VCaP (cell line): Measurements from ENCODE around the gene TRIM62.

Experiments
- H3K27ac ChIP-seq: fragments of 450-650 bp; 2 replicates; pipeline ENCODE4 v1.5.1; 2017
- CTCF ChIP-seq: fragments of 450-650 bp; conservative IDR thresholded peaks from 2 replicates; pipeline ENCODE4 v1.5.1; 2017; ENCODE audit warnings: mild to moderate bottlenecking, moderate library complexity

TRIM62 gene

DNA sequence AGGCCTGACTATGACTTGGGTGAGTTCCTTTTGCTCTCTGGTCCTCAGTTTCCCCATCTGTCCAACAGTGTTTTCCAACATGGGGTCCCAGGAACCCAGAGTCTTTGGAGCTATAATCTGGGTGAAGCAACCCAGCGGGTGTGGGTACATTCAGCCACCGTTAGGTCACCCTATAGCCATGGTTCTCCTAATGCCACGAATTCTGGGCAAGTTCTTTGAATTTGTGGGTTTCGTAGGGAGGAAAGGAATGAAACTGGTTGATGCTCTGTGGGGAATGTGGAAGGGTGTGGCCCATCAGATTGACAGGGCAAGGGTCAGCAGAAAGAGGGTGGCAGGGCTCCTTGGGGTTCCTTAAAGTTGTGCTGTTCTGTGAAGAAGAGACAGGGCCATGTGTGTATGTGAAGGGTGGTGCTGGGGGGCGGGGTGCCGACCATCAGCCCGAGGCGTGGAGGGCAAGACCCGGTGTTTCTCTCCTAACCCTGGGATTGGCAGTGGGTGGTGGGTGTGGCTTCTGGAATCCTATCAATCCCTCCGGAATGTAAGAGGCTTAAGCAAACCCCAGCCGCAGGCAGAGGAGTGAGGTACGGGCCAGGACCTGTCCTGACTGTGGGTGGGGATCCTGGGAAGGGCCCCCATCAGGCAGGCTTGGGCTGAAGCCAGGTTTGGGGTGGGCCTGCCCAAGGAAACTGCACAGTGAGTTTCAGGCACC, 39.0 kb upstream of the TRIM62 start:
- H3K27ac ChIP-seq: no peak overlapping the region
- no peak for TF ChIP-seq CTCF

DNA sequence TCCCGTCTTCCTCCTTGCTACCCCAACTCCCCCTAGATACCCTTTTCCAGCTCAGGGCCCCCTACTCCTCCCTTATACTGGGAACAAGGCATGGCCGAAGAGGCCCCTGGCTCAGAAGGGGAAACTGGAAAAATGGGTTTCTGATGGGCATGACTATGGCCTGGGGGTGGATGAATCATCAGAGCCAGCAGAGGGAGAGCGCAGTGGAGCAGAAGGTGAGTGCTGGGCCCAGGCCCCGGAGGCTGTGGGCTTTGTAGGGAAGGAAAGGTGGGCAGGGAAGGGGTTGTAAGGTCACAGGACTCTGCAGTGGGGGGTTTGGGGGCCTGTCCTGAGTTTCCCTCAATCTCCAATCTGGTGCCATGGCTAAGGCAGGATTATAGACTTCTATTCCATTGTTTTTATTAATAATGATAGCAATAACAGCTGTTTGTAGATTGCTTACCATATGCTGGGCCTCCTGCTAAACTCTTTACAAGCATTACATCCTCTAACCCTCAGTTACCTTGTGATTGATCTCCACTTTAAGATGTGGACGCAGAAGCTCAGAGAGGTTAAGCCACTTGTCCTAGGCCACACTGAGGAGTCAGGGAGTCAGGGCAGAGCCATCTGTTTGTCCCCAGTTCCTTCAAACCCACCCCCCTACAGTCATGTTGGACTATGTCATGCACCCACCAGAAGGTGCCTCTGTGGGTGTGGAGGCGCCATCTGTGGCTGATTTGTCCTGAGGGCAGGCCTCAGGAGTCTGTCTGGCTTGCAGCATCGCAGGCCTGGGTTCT, 38.2 kb upstream of the TRIM62 start:
- H3K27ac ChIP-seq: no peak overlapping the region
- no peak for TF ChIP-seq CTCF

DNA sequence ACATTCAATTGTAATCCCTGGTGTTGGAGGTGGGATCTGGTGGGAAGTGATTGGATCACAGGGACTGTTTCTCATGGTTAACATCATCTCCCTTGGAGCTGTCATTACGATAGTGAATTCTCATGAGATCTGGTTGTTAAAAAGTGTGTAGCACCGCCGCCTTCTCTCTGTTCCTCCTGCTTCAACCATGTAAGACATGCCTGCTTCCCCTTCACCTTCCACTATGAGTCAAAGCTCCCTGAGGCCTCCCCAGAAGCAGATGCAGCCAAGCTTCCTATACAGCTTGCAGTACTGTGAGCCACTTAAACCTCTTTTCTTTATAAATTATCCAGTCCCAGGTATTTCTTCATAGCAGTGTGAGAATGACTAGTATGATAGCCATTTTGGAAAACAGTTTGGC, 30.1 kb upstream of the TRIM62 start:
- no peak overlapping the region for H3K27ac ChIP-seq
- no peak for TF ChIP-seq CTCF

- TF ChIP-seq CTCF: no peak
Observed at GRCh38 chr1:33206340-33206739, 24.5 kb upstream of the TRIM62 start.

DNA sequence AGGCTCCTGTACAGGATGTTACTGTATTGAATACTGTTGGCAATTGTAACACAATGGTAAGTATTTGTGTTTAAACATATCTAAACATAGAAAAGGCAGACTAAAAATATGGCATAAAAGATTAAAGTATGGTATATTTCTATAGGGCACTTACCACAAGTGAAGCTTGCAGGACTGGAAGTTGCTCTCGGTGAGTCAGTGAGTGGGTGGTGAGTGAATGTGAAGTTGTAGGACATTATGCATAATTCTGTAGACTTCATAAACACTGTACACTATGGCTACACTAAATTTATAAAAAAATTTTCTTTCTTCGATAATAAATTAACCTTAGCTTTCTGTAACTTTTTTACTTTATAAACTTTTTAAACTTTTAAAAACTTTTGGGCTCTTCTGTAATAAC, 13.7 kb upstream of the TRIM62 start:
- no peak for TF ChIP-seq CTCF

More at GRCh38 chr1:33206340-33206739, 24.5 kb upstream of the TRIM62 start:
- H3K27ac ChIP-seq: no peak overlapping the region

DNA sequence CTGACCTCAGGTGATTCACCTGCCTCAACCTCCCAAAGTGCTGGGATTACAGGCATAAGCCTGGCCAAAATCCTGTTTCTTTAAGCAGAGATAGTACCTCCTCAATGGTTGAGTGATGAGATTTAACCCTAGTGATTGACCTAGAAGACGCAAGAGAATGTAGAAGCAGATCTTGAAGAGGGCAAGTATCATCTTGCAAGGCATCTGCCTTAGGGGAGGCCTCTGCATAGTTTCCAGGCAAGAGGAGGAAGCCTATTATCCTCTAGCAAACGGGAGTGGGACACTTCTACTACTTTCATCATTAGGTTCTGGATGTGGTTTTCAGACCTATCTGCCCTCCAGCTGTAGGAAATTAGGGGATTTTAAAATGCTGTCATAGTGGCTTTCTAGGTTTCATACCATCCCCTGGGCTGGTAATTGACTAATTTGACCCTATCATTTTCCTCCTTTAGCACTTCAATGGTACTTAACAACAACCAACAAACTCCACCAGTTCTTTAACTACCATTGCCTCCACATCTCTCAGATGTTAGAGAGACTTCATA, 10.0 kb upstream of the TRIM62 start:
- no peak overlapping the region for H3K27ac ChIP-seq
- TF ChIP-seq CTCF: no peak

More for the DNA sequence above, 13.7 kb upstream of the TRIM62 start:
- no peak overlapping the region for H3K27ac ChIP-seq

- TF ChIP-seq CTCF: no peak
- no peak overlapping the region for H3K27ac ChIP-seq
Observed at GRCh38 chr1:33190701-33191100, 8.9 kb upstream of the TRIM62 start.
